Testis (tissue), 2 donors: ENCODE measurements around the gene AFM.

Source experiments
- POLR2A ChIP-seq: fragments of 450-650 bp; IDR thresholded peaks from one replicate; pipeline ENCODE4 v1.6.1; 2017; ENCODE audit warnings: antibody characterized with exemption, mild to moderate bottlenecking, moderate library complexity
- TF ChIP-seq, protein P1 (sequence below), 3 experiments: fragments of 450-650 bp in 2 of 3; fragments of 200-600 bp in 1 of 3; sonication (generic) in 1 of 3; IDR thresholded peaks; one replicate each; pipeline ENCODE4 v1.5.1; 2016 to 2019; ENCODE audit warnings: antibody characterized with exemption in 3 of 3, mild to moderate bottlenecking in 2 of 3, moderate library complexity in 1 of 3

DNA sequence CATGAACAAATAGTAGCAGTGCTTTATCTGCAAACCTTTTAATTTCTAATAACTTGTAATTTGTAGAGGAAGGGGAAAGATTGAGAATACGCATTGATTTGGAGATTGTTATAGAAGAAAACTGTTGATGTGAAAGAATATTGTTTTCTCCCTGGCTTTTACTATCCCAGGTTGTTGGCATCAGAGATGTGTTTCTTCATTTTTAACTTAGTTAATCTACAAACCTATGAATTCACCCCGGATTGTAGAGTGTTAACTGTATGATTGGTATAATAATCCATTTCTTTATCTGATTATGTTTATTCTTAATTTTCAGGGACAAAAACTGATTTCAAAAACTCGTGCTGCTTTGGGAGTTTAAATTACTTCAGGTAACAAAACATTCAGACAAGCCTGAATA lies 26.6 kb upstream of the AFM start:
- TF ChIP-seq, protein P1, sequence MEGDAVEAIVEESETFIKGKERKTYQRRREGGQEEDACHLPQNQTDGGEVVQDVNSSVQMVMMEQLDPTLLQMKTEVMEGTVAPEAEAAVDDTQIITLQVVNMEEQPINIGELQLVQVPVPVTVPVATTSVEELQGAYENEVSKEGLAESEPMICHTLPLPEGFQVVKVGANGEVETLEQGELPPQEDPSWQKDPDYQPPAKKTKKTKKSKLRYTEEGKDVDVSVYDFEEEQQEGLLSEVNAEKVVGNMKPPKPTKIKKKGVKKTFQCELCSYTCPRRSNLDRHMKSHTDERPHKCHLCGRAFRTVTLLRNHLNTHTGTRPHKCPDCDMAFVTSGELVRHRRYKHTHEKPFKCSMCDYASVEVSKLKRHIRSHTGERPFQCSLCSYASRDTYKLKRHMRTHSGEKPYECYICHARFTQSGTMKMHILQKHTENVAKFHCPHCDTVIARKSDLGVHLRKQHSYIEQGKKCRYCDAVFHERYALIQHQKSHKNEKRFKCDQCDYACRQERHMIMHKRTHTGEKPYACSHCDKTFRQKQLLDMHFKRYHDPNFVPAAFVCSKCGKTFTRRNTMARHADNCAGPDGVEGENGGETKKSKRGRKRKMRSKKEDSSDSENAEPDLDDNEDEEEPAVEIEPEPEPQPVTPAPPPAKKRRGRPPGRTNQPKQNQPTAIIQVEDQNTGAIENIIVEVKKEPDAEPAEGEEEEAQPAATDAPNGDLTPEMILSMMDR (IDR thresholded peaks at IDR 0.05), result no peak
- no peak for TF ChIP-seq POLR2A
